K562 (cell line): Measurements from ENCODE around the gene DYRK4. TPM values are rescaled to one million over a fixed set of nuclear protein-coding genes. Genes with fewer than 3 reads are reported as not detected.
A peak's percentile ranks its signal among the peaks of the same experiment; 100 is the strongest.

Experiments
- CBFA2T2 ChIP-seq: fragments of 450-650 bp; conservative IDR thresholded peaks from 2 replicates; pipeline ENCODE4 v1.6.1; 2017; ENCODE audit warnings: mild to moderate bottlenecking
- CHAMP1 ChIP-seq: fragments of 450-650 bp; IDR thresholded peaks from 2 replicates; pipeline ENCODE4 v1.6.1; 2016; ENCODE audit warnings: mild to moderate bottlenecking
- FOS ChIP-seq: IDR thresholded peaks from 3 replicates; pipeline ENCODE4 v1.6.1; 2011; ENCODE audit not compliant: insufficient read length; ENCODE audit errors: extremely low read depth
- GMEB1 ChIP-seq: fragments of 250-450 bp; sonication (Bioruptor Pico); IDR thresholded peaks from 2 replicates; pipeline ENCODE4 v1.4.0; 2020; ENCODE audit warnings: mild to moderate bottlenecking
- MGA ChIP-seq: fragments of 450-650 bp; IDR thresholded peaks from 2 replicates; pipeline ENCODE4 v1.6.1; 2016; ENCODE audit warnings: mild to moderate bottlenecking, moderate library complexity
- NFIC ChIP-seq: fragments of 450-650 bp; IDR thresholded peaks from 2 replicates; pipeline ENCODE4 v1.6.1; 2017; ENCODE audit warnings: mild to moderate bottlenecking, inconsistent platforms
- SAP30 ChIP-seq: fragments of 200-600 bp; sonication (generic); IDR thresholded peaks from 2 replicates; pipeline ENCODE4 v1.6.1; 2012; ENCODE audit warnings: borderline replicate concordance, low read depth, mild to moderate bottlenecking, moderate library complexity, low read length, control low read depth, inconsistent platforms; ENCODE audit not compliant: insufficient read depth, poor library complexity, severe bottlenecking
- SIN3B ChIP-seq: fragments of 450-650 bp; IDR thresholded peaks from 2 replicates; pipeline ENCODE4 v1.6.1; 2017; ENCODE audit warnings: low read depth, mild to moderate bottlenecking, moderate library complexity
- SMARCA4 ChIP-seq: fragments of 450-650 bp; IDR thresholded peaks from 2 replicates; pipeline ENCODE4 v1.6.1; 2016
- ZNF232 ChIP-seq: sonication (generic); formaldehyde crosslinking; IDR thresholded peaks from 2 replicates; pipeline ENCODE4 v1.8.0; 2022; ENCODE audit warnings: mild to moderate bottlenecking, missing genetic modification reagents
- ZNF583 ChIP-seq: fragments of 250-450 bp; sonication (Bioruptor Pico); IDR thresholded peaks from 2 replicates; pipeline ENCODE4 v1.4.0; 2020
- ZSCAN32 ChIP-seq: fragments of 450-650 bp; formaldehyde crosslinking; IDR thresholded peaks from 2 replicates; pipeline ENCODE4 v1.4.0; 2020; ENCODE audit warnings: mild to moderate bottlenecking, moderate library complexity
- polyA plus RNA-seq, 8 experiments: library from polyadenylated mRNA; depleted of rRNA in 4 of 8; stranded (reverse) in 5 of 8; unstranded in 3 of 8; fragments of >200 nt; fragmentation: Nextera tagmentation in 2 of 8; fragmentation: Illumina TruSeq in 1 of 8; extraction: Ambion mirVana in 2 of 8; extraction: Trizol in 1 of 8; gene quantifications; 2 replicates each; pipeline versions ENCODE4 v1.2.1 to v1.2.3, GENCODE V29; 2011 to 2014; ENCODE audit warnings: inconsistent platforms in 1 of 8, missing spikeins in 1 of 8
- total RNA-seq, 7 experiments: library from RNA; depleted of rRNA in 6 of 7; stranded (reverse); fragments of >200 nt in 6 of 7; fragmentation: Illumina TruSeq in 2 of 7; extraction: Trizol in 2 of 7; gene quantifications; 2 replicates each; pipeline versions ENCODE4 v1.2.1 to v1.2.3, GENCODE V29; 2011 to 2021; ENCODE audit warnings: low replicate concordance in 1 of 7

Gene DYRK4
- total and polyA plus RNA-seq, 9 of the 15 experiments (the other 6 are each of a cell fraction or from before 2014, with no cell fraction given), result 13.4 to 37.4 (median 22.2) TPM

- TF ChIP-seq CHAMP1 (peak; percentile 16; the same call in 1 of the 2 replicates), ZNF232 (CRISPR knock-in tag) (no peak), ZNF583 (CRISPR knock-in tag) (no peak), CBFA2T2 (no peak), MGA (peak; percentile 73), SAP30 (peak; percentile 87), SIN3B (peak; percentile 92), ZSCAN32 (no peak), NFIC (peak; percentile 86), GMEB1 (CRISPR knock-in tag) (no peak), SMARCA4 (no peak), FOS (no peak)
Observed at GRCh38 chr12:4538207-4539160, 23.5 kb upstream of the DYRK4 start, which contains the start of gene RAD51AP1 (continued).
